ENCODE data around the gene NEK7.

DNA sequence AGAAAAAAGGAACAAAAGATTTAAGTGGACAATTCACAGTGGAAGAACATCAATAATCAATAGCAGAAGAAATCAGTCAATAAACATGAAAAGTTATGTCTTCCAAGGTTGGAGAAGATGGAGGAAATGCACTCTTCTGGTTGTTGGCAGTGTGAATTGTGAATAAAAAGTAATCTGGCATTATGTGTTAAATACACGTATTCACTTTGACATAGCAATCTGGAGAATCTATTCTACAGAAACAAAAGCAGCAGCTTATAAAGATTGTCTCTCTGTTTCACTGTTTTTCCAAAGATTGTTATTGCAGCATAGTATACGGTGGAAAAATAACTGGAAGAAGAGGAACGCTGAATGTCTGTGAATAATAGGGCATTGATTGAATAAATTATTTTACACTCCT, 169.4 kb downstream of the NEK7 start:
- TF ChIP-seq EZH2 (IDR thresholded peaks at IDR 0.05; ENCODE audit: insufficient read depth, poor library complexity, severe bottlenecking) = no peak
- TF ChIP-seq EZH2phosphoT487 (IDR thresholded peaks at IDR 0.05; ENCODE audit: insufficient read depth, low read depth) = no peak

Measured in GM23248 (cell line).